Fibroblast of the aortic adventitia (primary cell): ENCODE measurements around the gene CNTLN. TPM values are rescaled to one million over a fixed set of nuclear protein-coding genes. Genes with fewer than 3 reads are reported as not detected.
"Not testable (repeated sequence)": the region's sequence is repeated elsewhere in the genome, so short reads cannot be mapped to it uniquely, and the experiment has no call there.

ENCODE experiments used
- DNase-seq: peaks from one replicate; pipeline ENCODE4 v3.0.0-alpha.2; 2010; ENCODE audit warnings: low read depth
- H3K4me3 ChIP-seq: 2 replicates; pipeline ENCODE4 v1.5.1; 2011; ENCODE audit warnings: low read depth, mild to moderate bottlenecking, control low read depth, low read length, moderate library complexity
- CTCF ChIP-seq: IDR thresholded peaks from 2 replicates; pipeline ENCODE4 v1.5.1; 2011; ENCODE audit warnings: mild to moderate bottlenecking, low read length, control low read depth, inconsistent platforms; ENCODE audit not compliant: insufficient read depth
- total RNA-seq: library from RNA; depleted of rRNA; stranded (reverse); fragments of >200 nt; gene quantifications from 2 replicates; pipeline ENCODE4 v1.2.3, GENCODE V29; 2012; ENCODE audit warnings: low replicate concordance

CNTLN gene
- total RNA-seq, 1 donor = 27.2 TPM

GRCh38 chr9:17328331-17328730 is 193.5 kb downstream of the CNTLN start:
- H3K4me3 ChIP-seq = no peak overlapping the region
- no peak for TF ChIP-seq CTCF
- no peak for DNase-seq

- TF ChIP-seq CTCF = no peak
- DNase-seq = no peak
- no peak overlapping the region for H3K4me3 ChIP-seq
Observed at GRCh38 chr9:17330097-17330496, 195.3 kb downstream of the CNTLN start.

GRCh38 chr9:17332115-17332514 is 197.3 kb downstream of the CNTLN start:
- TF ChIP-seq CTCF = no peak
- no peak for DNase-seq
- H3K4me3 ChIP-seq = no peak overlapping the region

GRCh38 chr9:17339156-17339555 is 204.3 kb downstream of the CNTLN start:
- no peak for DNase-seq
- no peak for TF ChIP-seq CTCF
- H3K4me3 ChIP-seq = no peak overlapping the region

- no peak for TF ChIP-seq CTCF
- H3K4me3 ChIP-seq = no peak overlapping the region
- DNase-seq = no peak
Observed at GRCh38 chr9:17342696-17343095, 207.9 kb downstream of the CNTLN start.

- H3K4me3 ChIP-seq = no peak overlapping the region
- DNase-seq = peak; percentile 42
- no peak for TF ChIP-seq CTCF
Observed at GRCh38 chr9:17349831-17350230, 215.0 kb downstream of the CNTLN start.

GRCh38 chr9:17354006-17354405 is 219.2 kb downstream of the CNTLN start:
- H3K4me3 ChIP-seq, DNase-seq: not testable (repeated sequence)
